IPS-11a (cell line): ENCODE results near the gene CCNA2.

Experiments
- H3K4me3 ChIP-seq: one replicate; pipeline ENCODE4 v1.5.1; 2013; ENCODE audit warnings: low read depth, low read length, control low read depth

CCNA2 gene

GRCh38 chr4:121823505-121824170, at the start of gene CCNA2:
Gene CCNA2, minus strand, starts transcription at chr4:121823883. Its CDS starts 255 bp downstream, at chr4:121823628.
- H3K4me3 ChIP-seq, result peak within 1 kb of the TSS; percentile 79

- peak within 1 kb of the TSS; percentile 77 for H3K4me3 ChIP-seq
Observed at GRCh38 chr4:121869841-121870822, 46.4 kb upstream of the CCNA2 start, which contains the start of gene BBS7. Gene BBS7, minus strand, starts transcription at chr4:121870474. Its CDS starts 161 bp downstream, at chr4:121870313.

GRCh38 chr4:121863799-121864198, 40.1 kb upstream of the CCNA2 start:
- H3K4me3 ChIP-seq, result no peak overlapping the region

- no peak overlapping the region for H3K4me3 ChIP-seq
Observed at GRCh38 chr4:121861426-121861825, 37.7 kb upstream of the CCNA2 start.

- no peak overlapping the region for H3K4me3 ChIP-seq
Observed at GRCh38 chr4:121860121-121860520, 36.4 kb upstream of the CCNA2 start.

- no peak overlapping the region for H3K4me3 ChIP-seq
Observed at GRCh38 chr4:121851354-121851753, 27.7 kb upstream of the CCNA2 start.

- H3K4me3 ChIP-seq, result no peak overlapping the region
Observed at GRCh38 chr4:121846662-121847061, 23.0 kb upstream of the CCNA2 start.

GRCh38 chr4:121842862-121843261, 19.2 kb upstream of the CCNA2 start:
- H3K4me3 ChIP-seq, result no peak overlapping the region

GRCh38 chr4:121838136-121838535, 14.5 kb upstream of the CCNA2 start:
- no peak overlapping the region for H3K4me3 ChIP-seq

GRCh38 chr4:121829511-121829910, 5.8 kb upstream of the CCNA2 start:
- no peak overlapping the region for H3K4me3 ChIP-seq

GRCh38 chr4:121827853-121828252, 4.2 kb upstream of the CCNA2 start:
- no peak overlapping the region for H3K4me3 ChIP-seq

- H3K4me3 ChIP-seq, result no peak overlapping the region
Observed at GRCh38 chr4:121824950-121825349, 1.3 kb upstream of the CCNA2 start.

GRCh38 chr4:121824171-121824527, 466 bp upstream of the CCNA2 start:
- H3K4me3 ChIP-seq, result peak overlapping the region; percentile 52

GRCh38 chr4:121822796-121823504, 733 bp downstream of the CCNA2 start:
- H3K4me3 ChIP-seq, result peak overlapping the region; percentile 79

GRCh38 chr4:121822047-121822446, 1.6 kb downstream of the CCNA2 start:
- peak overlapping the region; percentile 79 for H3K4me3 ChIP-seq

- H3K4me3 ChIP-seq, result no peak overlapping the region
Observed at GRCh38 chr4:121819216-121819965, 4.3 kb downstream of the CCNA2 start.

GRCh38 chr4:121818215-121818614, 5.5 kb downstream of the CCNA2 start:
- no peak overlapping the region for H3K4me3 ChIP-seq

GRCh38 chr4:121817701-121818100, 6.0 kb downstream of the CCNA2 start:
- H3K4me3 ChIP-seq, result no peak overlapping the region

GRCh38 chr4:121817006-121817405, 6.7 kb downstream of the CCNA2 start:
- no peak overlapping the region for H3K4me3 ChIP-seq

- no peak overlapping the region for H3K4me3 ChIP-seq
Observed at GRCh38 chr4:121814756-121815155, 8.9 kb downstream of the CCNA2 start.

GRCh38 chr4:121811122-121811521, 12.6 kb downstream of the CCNA2 start:
- no peak overlapping the region for H3K4me3 ChIP-seq
